Ovary (tissue), 9 donors: ENCODE data around the gene MYT1. TPM values are rescaled to one million over a fixed set of nuclear protein-coding genes. Genes with fewer than 3 reads are reported as not detected.

Source experiments
- DNase-seq, 5 donors: peaks; one replicate each; pipeline ENCODE4 v3.0.0-alpha.2; 2019 to 2020
- H3K27ac ChIP-seq, 2 donors: fragments of 200-600 bp; one replicate each; pipeline versions ENCODE4 v1.5.1 to v1.8.0; 2019 to 2022
- H3K27me3 ChIP-seq: fragments of 200-600 bp; one replicate; pipeline ENCODE4 v1.8.0; 2022
- H3K36me3 ChIP-seq: fragments of 200-600 bp; sonication (generic); one replicate; pipeline ENCODE4 v1.5.1; 2019
- H3K4me1 ChIP-seq: one replicate; pipeline ENCODE4 v1.8.1; 2013; ENCODE audit warnings: mild to moderate bottlenecking, moderate library complexity; ENCODE audit not compliant: insufficient read depth
- H3K4me3 ChIP-seq: fragments of 200-600 bp; sonication (generic); one replicate; pipeline ENCODE4 v1.5.1; 2017
- H3K9me3 ChIP-seq, 2 donors: fragments of 200-600 bp in 1 of 2; sonication (generic) in 1 of 2; one replicate each; pipeline versions ENCODE4 v1.5.1 to v1.8.1; 2013 to 2019; ENCODE audit warnings: mild to moderate bottlenecking in 1 of 2, moderate library complexity in 1 of 2
- EP300 ChIP-seq: sonication (generic); formaldehyde crosslinking; IDR thresholded peaks from one replicate; pipeline ENCODE4 v1.6.1; 2017; ENCODE audit warnings: antibody characterized with exemption
- POLR2A ChIP-seq: fragments of 450-650 bp; IDR thresholded peaks from one replicate; pipeline ENCODE4 v1.6.1; 2017; ENCODE audit warnings: antibody characterized with exemption, mild to moderate bottlenecking, moderate library complexity
- WGBS, 3 donors: extraction: QIAGEN DNeasy Blood & Tissue Kit in 1 of 3; methylation state at CpG; one replicate each; pipeline versions ENCODE4 v1.1.5 to v1.1.7; 2013 to 2017; 5-methylcytosine and 5-hydroxymethylcytosine counted together
- intact Hi-C, 4 donors: fragments of 100-400 bp; cut with DNase I; formaldehyde crosslinking; loops; one replicate each; pipeline versions ENCODE4 v1.11.0 to v1.15.1; 2022 to 2023
- polyA plus RNA-seq, 2 donors: library from polyadenylated mRNA; stranded (reverse); fragments of 200-250 nt in 1 of 2; fragments of 350-450 nt in 1 of 2; fragmentation: Illumina TruSeq in 1 of 2; extraction: RNeasy Lipid Tissue Mini Kit (QIAGEN cat#74804) in 1 of 2; gene quantifications; one replicate each; pipeline ENCODE4 v1.2.3, GENCODE V29; 2013 to 2014
- total RNA-seq, 7 donors: library from RNA; depleted of rRNA in 2 of 7; stranded (reverse); fragments of >200 nt in 2 of 7; fragmentation: NEBNext Ultra II Directional in 3 of 7; extraction: Animal tissue kit (Norgen Biotek cat#: 25700) in 3 of 7; gene quantifications; one replicate each; pipeline versions ENCODE4 v1.1.0 to v1.2.4, GENCODE V29; 2016 to 2023
- TF ChIP-seq, protein P1 (sequence below), 3 donors: fragments of 450-650 bp in 2 of 3; fragments of 200-600 bp in 1 of 3; IDR thresholded peaks; one replicate each; pipeline versions ENCODE4 v1.5.1 to v1.8.0; 2016 to 2022; ENCODE audit warnings: antibody characterized with exemption in 3 of 3, mild to moderate bottlenecking in 1 of 3
- donor health status: DM: no; HTN: no; CAD: no; lungs with moderate emphysema.
- donor health status: DM: no; HTN: no; CAD: no.
- donor health status: Bipolar disorder and iron deficiency.
- donor health status: DM: yes; HTN: yes; CAD: no.
- donor health status: DM: no; HTN: no; CAD: no.
- donor health status: DM: yes; HTN: yes; CAD: no.

MYT1 gene
- total and polyA plus RNA-seq, 9 donors = 0.05 to 0.25 (median 0.13) TPM; not detected in 1

DNA sequence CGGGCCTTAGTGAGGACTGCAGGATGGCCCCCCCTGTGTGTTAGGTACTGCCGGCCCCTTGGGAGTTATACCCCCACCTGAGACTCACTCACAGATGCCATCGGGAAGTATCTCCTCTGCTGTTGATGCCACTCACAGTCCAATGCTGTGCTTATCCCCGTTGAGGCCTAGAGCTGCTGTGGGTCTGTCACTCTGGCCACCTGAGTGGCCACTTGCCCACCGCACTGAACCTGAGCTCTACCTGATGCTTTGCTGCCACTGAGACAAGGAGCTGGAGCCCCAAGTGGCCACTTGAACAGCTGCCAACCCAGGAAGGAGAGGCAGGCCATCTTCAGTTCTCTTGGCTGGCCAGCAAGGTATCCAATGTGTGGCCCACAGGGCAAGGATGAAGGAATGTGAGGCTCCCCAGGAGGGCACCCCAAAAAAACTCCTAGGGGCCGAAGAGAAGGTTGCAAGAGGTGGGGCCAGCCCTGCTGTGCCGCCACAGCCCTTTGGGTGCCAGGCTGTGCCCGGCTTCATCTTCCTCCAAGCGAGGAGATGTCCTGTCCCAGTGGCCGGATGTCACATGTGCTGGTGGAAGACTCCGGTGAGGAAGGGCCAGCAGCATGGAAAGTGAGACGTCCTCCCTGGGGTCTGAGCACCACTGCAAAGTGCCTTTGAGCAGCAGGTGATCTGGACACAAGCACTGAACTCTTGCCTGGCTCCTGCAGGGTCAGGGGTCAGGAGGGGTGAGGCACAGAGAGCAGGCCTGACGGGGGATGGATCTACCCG lies 61.8 kb downstream of the MYT1 start:
- DNase-seq = no peak

DNA sequence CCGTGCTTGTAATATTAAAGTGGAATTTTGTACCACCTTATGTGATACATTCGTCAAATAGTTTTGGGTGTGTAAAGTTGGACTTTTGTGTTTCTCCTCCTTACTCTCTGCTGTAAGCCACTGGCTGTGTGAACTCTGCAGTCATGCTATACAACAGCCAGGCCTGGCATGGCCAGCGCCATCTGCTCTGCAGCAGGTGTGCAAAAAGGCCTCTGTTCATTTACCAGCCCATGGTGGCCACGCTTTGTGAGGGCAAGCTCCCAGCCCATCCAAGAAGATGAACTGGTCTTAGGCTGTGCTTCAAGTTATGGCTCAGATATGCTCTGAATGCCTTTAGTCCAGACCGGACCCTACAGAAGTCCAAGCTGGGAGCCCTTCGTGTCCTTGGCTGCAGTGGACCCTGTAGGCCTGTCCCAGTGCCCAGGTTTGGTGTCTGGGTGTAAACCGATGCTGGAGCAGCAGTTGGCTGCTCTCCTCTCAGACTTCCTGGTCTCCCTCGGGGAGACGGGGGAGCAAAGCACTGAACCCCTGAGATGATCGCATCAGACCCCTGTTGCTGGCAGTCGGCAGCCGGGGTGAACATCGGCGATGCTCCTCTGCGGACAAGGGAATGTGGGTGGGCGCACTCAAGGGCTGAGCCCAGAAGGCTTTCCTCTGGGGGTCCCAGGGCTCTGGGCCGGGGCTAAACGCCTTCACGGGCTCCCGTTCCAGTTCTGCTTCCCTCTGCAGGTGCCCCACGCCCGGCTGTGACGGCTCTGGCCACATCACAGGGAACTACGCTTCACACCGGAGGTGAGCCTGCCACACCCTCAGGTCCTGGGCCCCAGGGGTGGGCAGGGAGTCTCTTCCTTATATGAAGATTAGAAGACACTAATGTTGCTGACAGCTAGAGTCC lies 62.7 kb downstream of the MYT1 start:
- Histone ChIP-seq H3K9me3 (no peaks in the 10 kb centered on the region), H3K27me3 (no peaks in the 10 kb centered on the region), H3K36me3 (no peaks in the 10 kb centered on the region), H3K27ac (no peak overlapping the region), H3K4me1 (peaks cover 6% of the 10 kb centered on the region), H3K4me3 (no peak overlapping the region)
- DNase-seq = no peak
- WGBS, 3 donors = 87 to 88% (median 88%) methylated on average over 25 of the region's 25 CpGs
- TF ChIP-seq POLR2A (no peak), EP300 (no peak)
- TF ChIP-seq, protein P1, sequence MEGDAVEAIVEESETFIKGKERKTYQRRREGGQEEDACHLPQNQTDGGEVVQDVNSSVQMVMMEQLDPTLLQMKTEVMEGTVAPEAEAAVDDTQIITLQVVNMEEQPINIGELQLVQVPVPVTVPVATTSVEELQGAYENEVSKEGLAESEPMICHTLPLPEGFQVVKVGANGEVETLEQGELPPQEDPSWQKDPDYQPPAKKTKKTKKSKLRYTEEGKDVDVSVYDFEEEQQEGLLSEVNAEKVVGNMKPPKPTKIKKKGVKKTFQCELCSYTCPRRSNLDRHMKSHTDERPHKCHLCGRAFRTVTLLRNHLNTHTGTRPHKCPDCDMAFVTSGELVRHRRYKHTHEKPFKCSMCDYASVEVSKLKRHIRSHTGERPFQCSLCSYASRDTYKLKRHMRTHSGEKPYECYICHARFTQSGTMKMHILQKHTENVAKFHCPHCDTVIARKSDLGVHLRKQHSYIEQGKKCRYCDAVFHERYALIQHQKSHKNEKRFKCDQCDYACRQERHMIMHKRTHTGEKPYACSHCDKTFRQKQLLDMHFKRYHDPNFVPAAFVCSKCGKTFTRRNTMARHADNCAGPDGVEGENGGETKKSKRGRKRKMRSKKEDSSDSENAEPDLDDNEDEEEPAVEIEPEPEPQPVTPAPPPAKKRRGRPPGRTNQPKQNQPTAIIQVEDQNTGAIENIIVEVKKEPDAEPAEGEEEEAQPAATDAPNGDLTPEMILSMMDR (IDR thresholded peaks at IDR 0.05) = no peak
- intact Hi-C loops = no loop called here

More for the DNA sequence above, 61.8 kb downstream of the MYT1 start:
- intact Hi-C loops = no loop called here
- no peak overlapping the region for H3K4me3 ChIP-seq
- H3K36me3 ChIP-seq = no peaks in the 10 kb centered on the region
- H3K4me1 ChIP-seq = peaks cover 6% of the 10 kb centered on the region
- H3K27ac ChIP-seq = no peak overlapping the region
- TF ChIP-seq, protein P1 (IDR thresholded peaks at IDR 0.05) = no peak
- no peak for TF ChIP-seq POLR2A
- no peak for TF ChIP-seq EP300
- 87 to 92% (median 89%) methylated on average over 14 of the region's 14 CpGs for WGBS, 3 donors
- H3K27me3 ChIP-seq = no peaks in the 10 kb centered on the region
- H3K9me3 ChIP-seq = no peaks in the 10 kb centered on the region

DNA sequence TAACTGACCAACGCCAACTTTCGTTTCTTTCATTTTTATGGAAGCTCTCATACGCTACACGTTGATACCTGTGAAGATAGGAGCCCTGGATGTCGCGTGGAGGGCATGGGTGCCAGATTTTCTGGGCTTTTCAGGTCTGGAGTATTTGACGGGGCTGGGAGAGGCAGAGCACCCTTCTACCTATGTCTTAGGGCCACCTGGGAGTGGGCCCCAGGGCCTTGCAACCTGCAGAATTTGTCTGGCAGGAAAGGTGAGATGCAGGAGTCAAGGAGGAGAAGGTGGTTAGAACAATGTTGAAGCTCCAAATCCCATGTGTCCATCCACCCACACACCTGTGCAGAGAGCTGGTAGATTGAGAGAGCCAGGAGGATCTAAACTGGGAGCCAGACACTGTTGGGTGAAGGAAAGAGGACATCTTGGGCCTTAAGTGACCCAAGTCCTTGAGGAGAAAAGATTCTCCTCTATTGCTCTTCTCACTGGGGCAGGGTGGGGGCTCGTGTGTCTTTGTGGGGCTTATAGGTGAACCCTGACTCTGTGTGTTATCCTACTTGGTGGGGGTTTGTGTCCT lies 63.9 kb downstream of the MYT1 start:
- 88 to 94% (median 89%) methylated on average over 8 of the region's 8 CpGs for WGBS, 3 donors
- Histone ChIP-seq H3K27me3 (no peaks in the 10 kb centered on the region), H3K4me3 (no peak overlapping the region), H3K36me3 (no peaks in the 10 kb centered on the region), H3K9me3 (no peaks in the 10 kb centered on the region), H3K27ac (no peak overlapping the region), H3K4me1 (no peaks in the 10 kb centered on the region)
- intact Hi-C loops = no loop called here
- no peak for TF ChIP-seq POLR2A
- TF ChIP-seq EP300 = no peak
- TF ChIP-seq, protein P1 (IDR thresholded peaks at IDR 0.05) = no peak
- DNase-seq = no peak

DNA sequence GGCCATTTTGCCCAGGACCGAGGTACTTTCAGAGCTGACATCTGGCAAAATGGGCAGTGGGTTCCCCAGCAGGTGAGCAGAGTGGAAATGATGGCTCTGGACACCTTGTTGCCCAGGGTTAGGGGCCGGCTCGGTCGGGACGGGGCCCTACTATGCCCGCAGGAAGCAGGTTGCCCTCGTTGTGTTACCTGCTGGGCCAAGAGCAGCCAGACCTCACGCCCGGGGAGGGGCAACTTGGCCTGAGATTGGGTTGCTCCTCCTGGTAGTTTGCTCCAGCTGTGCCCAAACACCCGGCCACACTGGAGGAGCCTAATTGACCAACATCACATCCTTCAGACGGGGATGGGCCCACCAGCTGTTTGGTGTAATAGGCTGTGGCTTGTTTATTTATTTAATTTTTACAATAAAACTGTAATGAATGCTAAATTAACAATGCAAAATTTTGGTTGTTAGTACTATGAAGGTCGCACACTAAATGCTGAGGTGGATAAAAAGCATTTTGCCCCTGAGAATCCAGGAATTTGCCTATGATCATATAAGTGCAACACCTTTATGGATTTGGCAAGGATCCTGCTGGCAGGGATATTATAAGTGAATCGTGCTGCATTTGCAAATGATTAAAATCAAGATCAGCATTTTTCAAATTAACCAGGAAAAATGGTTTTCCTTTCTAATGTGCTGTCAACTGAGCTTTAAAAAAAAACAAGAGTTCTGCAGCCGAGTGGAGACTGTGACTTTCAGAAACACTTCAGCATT lies 64.7 kb downstream of the MYT1 start:
- H3K27ac ChIP-seq = no peak overlapping the region
- H3K4me3 ChIP-seq = no peak overlapping the region
- H3K4me1 ChIP-seq = no peaks in the 10 kb centered on the region
- TF ChIP-seq POLR2A (no peak), EP300 (no peak)
- TF ChIP-seq, protein P1 (IDR thresholded peaks at IDR 0.05) = no peak
- no peaks in the 10 kb centered on the region for H3K9me3 ChIP-seq
- 69 to 74% (median 73%) methylated on average over 11 to 14 of the region's 14 CpGs for WGBS, 3 donors
- H3K36me3 ChIP-seq = no peaks in the 10 kb centered on the region
- no peak for DNase-seq
- intact Hi-C loops = no loop called here
- no peaks in the 10 kb centered on the region for H3K27me3 ChIP-seq
